CD4-positive, alpha-beta T cell treated with Interferon gamma for 1 hour (primary cell): ENCODE measurements around the gene TPTE.
"Not testable (repeated sequence)": the region's sequence is repeated elsewhere in the genome, so short reads cannot be mapped to it uniquely, and the experiment has no call there.

Experiments
- DNase-seq: peaks from one replicate; pipeline ENCODE4 v3.0.0-alpha.2; 2020

The TPTE gene

DNA sequence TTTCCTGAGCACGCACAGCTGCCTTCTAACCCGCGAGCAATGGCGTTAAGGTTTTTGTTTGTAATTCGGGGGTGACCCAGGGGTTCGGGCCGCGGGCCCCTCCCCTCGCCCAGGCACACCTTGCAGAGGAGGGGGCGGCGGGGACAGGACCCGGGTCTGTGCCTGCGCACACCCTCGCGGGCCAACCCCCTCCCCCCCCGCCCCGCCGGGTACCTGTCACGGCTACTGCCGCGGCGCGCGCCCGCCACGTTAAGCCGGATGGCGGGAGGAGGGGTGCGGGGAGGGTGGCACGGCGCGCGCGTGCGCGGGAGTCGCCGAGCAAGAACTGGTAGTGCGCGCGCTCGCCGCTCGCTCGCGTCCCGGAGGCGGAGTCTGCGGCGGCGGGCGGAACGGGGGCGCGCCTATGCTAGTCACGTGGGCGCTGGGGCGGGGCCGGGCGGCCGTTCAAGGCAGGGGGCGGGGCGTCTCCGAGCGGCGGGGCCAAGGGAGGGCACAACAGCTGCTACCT, at the start of gene TPTE:
Gene TPTE, plus strand, starts transcription at position 493 of the 508 bp plus-strand sequence. CDS start 17,141 bp downstream, outside the sequence.
- DNase-seq = no peak

DNA sequence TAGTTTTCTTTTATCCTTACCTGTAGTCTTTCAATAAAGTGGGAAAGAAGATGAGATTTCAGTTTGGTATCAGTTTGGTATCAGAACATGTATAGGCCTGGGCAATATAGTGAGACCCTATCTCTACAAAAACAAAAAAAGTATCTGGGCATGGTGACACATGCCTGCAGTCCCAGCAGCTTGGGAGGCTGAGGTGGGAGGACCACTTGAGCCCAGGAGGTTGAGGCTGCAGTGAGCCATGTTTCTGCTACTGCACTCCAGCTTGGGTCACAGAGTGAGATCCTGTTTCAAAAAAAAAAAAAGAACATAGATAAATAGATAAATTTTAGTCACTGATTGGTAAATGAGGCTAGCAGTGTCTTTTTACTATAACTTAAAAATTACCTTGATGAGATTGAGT, 49.4 kb upstream of the TPTE start:
- not testable (repeated sequence) for DNase-seq

DNA sequence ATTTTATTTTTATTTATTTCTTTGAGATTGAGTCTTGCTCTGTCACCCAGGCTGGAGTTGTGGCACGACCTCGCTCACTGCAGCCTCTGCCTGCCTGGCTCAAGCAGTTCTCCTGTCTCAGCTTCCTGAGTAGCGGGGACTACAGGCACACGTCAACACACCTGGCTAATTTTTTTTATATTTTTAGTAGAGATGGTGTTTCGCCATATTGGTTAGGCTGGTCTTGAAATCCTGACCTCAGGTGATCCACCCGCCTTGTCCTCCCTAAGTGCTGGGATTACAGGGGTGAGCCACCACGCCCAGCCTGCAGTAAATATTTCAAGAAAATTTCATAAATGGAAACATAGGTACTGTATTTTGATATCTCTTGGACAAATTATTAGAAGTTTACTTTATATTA, 43.6 kb upstream of the TPTE start:
- not testable (repeated sequence) for DNase-seq

DNA sequence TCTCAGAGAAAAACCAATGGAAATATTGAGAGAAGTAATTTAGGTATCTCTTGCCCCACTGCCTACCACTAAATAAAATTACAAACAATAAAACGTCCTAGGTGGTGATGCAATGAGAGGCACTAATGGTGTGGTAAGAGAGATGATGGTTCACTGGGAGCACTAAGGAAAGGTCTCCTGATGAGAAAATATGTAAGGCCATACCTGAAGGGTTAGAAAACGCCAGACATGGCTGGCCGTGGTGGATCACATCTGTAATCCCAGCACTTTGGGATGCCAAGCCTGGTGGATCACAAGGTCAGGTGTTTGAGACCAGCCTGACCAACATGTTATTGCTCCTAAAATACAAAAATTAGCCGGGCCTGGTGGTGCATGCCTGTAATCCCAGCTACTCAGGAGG, 41.5 kb upstream of the TPTE start:
- DNase-seq = not testable (repeated sequence)

DNA sequence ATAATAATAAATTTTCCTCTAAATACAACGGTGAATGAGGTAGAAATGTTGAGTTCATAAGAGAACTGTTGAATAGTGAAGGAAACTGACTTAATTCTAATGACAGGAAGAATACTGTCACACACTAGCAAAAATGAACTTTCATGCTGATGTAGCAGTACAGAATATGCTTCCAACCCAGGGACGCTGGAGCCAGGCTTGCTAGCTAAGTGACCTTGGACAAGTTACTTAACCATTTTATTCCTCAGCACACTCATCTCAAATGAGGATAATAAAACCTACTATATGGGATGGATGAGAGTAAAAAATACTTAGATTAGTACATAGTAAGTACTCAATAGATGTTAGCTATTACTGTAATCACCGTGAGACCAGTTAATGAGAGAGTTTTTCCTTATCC, 36.5 kb upstream of the TPTE start:
- DNase-seq = not testable (repeated sequence)

DNA sequence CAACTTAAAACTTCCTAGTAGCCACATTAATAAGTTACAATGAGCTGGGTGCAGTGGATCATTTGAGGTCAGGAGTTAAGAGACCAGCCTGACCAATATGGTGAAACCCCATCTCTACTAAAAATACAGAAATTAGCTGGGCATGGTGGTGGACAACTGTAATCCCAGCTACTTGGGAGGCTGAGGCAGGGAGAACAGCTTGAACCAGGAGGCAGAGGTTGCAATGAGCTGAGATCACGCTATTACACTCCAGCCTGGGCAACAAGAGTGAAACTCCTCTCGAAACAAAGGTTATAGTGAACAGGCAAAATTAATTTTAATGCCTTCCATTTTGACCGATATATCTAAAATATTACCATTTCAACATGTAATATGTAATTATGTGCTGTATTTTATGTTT, 30.9 kb upstream of the TPTE start:
- DNase-seq = not testable (repeated sequence)

DNA sequence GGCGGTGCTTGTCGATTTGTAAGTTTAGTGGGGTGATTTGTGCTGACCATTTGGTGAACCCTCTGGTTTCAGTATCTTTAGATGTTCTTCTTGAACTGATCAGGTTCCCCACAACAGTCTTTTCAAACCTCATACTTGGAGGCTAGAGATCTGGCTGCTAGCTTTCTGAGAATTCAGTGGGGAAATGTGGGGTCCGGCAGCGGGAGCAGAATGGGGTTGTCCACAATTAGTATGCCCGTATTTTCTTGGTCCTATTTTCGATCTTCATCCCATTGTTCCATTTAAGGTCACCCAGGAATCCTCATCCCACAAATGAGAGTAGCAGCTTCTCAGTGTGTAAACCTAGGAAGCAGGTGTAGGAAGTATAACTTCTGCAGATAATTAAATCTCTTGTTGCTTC, 10.3 kb upstream of the TPTE start:
- DNase-seq = no peak

DNA sequence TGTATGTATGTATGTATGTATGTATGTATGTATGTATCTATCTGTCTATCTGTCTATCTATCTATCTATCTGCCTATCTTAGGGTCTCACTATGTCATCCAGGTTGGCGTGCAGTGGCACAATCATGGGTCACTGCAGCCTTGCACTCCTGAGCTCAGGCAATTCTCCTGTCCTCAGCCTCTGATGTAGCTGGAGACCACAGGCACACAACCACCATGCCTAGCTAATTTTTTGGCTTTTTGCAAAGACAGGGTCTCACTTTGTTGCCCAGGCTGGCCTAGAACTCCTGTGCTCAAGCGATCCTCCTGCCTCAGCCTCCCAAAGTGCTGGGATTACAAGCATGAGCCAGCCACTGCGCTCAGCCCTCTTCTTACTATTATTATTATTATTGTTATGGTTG, 4.5 kb upstream of the TPTE start:
- not testable (repeated sequence) for DNase-seq

DNA sequence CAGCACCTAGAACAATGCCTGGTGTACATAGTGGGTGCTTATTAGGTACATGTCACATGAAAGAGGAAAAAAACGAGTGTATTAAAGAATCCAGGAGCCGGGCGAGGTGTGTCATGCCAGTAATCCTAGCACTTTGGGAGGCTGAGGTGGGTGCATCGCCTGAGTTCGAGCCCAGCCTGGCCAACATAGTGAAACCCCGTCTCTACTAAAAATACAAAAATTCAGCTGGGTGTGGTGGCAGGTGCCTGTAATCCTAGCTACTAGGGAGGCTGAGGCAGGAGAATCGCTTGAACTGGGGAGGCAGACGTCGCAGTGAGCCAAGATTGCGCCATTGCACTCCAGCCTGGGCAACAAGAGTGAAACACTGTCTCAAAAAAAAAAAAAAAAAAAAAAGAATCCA, 3.5 kb upstream of the TPTE start:
- DNase-seq = not testable (repeated sequence)

DNA sequence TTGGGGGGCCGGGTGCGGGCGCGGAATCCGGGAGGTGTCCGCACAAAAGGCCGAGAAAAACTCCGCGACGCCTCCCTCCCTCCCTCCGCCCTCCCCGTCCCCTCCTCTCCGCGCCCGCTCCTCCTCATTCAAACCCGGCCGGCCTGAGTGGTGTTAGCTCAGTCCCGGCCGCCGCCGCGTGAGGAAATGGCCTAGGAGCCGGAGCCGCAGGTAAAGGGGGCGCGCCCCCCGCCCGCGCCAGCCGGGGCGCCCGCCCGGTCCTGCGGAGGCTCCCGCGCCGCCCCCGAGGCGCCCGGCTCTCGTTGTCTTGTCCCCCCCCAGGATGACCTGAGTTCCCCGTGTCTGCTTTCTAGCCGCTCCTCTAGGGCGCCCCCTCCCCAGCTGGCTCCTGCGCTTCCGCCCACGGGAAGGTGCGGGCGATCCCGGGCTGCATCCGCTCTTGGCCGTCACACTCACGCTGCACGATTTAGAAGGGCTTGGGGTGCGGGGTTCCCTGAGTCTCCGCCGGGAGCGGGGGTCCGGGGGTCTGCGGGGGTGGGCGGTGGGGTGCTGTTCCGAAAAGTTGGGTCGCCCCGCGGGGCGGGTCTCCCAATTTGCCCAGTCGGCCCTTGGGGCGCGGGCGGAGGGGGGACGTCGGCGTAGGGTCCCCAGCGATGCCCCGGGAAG, 585 bp downstream of the TPTE start:
- not testable (repeated sequence) for DNase-seq

DNA sequence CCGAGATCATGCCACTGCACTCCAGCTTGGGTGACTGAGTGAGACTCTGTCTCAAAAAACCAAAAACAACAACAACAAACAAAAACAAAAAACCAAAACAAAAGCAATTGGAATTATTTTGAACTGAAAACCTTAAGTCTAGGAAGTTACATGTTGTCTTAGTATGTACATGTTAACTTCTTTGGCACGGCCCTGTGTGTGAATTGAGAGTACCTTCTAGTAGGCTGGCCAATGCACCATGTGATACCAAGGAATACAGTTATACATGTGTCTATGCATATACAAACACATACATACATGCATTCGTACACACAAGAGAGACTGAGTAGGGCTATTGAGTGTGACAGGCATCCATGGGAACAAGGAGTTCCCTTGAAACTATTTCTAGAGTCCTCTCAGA, 18.6 kb downstream of the TPTE start:
- no peak for DNase-seq

DNA sequence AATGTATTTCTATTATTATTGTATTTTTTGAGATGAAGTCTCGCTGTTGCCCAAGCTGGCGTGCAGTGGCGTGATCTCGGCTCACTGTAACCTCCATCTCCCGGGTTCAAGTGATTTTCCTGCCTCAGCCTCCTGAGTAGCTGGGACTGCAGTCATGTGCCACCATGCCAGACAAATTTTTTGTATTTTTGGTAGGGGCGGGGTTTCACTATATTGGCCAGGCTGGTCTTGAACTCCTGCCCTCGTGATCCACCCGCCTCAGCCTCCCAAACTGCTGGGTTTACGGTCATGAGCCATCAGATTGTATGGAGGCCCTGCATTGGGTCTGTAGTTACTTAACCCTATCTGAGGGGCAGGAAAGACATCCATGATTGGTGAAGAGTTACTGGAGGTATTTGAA, 23.0 kb downstream of the TPTE start:
- not testable (repeated sequence) for DNase-seq

DNA sequence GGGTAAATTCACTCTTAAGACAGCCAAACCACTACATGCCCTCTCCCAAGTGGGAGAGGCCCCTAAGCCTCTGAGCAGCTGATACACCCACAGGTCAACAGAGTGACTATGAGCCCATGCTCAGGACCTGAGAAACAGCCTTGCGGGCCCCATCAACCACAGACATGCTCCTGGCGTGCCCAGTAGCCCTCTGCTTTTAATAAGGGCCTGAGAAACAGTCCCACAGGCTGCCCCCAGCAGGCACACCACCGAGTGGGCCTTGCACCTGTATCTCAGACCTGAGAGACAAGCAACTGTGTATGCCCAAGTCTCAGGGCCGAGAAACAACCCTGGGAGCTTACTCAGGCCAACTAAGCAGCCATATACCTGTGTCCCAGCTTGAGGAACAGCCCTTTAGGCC, 26.5 kb downstream of the TPTE start:
- not testable (repeated sequence) for DNase-seq

DNA sequence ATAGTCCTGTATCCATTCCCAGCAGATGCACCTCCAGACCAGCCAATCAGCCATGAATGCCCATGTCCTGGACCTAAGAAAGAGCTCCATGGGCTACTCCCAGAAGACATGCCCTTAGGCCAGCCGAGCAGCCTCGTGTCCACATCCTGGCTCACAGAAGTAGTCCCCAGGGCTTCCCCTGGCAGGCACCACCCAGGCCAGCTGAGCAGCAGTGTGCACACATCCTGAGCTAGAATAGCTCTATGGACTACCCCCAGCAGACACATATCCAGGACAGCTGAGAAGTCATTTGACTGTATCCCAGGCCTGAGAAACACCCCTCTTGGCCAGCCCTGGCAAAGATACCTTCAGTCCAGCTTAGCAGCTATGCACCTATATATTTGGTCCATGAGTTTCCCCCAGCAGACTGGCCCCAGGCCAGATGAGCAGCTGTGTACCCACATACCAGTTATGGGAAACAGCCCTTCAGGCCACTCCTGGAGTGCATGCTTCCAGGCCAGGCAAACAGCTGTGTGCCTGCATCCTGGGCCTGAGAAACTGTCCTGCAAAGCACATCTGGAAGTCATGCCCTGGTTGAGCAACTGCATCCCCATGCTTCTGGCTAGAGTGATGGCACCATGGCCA, 27.1 kb downstream of the TPTE start:
- DNase-seq = not testable (repeated sequence)

DNA sequence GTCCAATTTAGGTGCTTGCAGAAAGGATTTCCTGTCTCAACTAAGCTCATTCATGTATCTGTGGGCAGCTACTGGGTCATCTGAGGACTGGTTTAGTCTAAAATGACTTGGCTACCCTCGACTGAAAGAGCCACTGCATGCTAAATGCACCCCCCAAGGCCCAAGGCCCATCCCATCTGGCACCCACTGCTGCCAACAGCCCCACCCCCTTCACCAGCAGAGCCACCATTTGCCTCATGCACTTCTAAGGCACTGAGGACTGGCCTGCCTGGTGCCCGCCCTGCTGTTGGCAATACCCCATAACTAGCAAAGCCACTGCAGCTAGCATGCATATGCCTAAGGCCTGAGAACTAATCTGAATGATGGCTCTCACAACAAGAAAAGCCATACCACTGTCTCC, 49.4 kb downstream of the TPTE start:
- not testable (repeated sequence) for DNase-seq

DNA sequence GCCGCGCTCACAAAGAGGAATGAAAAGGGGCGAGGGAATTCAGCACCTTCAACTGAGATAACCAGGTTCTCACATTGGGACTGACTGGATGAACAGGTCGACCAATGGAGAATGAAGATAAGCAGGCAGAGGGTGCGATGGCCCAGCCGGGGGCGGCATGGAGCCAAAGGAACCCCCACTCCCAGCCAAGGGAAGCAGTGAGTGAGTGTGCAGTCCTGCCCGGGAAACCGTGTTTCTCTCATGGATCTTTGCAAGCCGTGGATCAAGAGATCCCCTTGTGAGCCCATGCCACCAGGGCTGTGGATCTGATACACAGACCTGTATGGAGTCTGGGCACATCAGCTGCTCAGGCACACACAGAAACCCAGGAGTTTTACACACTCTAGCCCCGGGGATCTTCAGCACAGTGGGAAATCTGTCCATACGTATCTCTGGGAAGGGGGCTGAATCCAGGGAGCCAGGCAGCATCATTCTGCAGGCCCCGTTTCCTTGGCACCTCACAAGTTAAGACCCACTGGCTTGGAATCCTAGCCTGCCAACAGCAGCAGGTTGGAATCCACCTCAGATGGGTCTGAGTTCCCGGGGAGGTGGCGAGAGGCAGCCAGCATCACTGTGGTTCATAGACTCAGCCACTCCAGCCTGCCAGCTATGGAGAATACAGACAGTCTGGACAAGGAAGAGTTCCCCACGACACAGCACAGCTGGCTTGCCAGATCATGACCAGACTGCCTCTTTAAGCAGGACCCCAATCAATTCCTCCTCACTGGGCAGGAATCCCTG, 53.3 kb downstream of the TPTE start:
- not testable (repeated sequence) for DNase-seq

DNA sequence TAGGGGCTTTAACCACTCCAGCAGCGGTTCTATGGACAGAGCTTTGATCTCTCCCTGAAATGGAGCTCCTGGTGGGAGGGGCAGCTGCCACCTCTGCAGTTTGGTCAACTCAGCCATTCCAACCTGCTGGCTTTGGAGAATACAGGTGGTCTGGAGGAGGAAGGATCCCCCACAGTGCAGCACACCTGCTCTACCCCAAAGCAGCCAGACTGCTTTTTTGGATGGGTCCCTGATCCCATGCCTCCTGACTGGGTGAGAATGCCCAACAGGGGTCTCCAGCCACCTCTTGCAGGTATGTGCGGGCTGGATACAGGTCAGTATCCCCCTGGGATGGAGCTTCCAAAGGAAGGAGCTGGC, 53.9 kb downstream of the TPTE start:
- no peak for DNase-seq

DNA sequence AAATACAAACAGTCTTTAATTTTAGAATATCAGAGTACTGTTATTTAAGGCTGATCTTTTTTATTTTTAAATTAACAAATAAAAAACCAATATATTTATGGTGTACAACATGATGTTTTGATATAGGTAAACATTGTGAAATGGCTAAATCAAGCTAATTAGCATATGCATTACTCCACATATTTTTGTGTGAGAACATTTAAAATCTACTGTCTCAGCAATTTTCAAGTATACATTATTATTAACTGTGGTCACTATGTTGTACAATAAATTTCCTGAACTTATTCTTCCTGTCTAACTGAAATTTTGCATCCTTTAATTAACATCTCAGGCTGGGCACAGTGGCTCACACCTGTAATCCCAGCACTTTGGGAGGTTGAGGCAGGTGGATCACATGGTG, 57.5 kb downstream of the TPTE start:
- not testable (repeated sequence) for DNase-seq

DNA sequence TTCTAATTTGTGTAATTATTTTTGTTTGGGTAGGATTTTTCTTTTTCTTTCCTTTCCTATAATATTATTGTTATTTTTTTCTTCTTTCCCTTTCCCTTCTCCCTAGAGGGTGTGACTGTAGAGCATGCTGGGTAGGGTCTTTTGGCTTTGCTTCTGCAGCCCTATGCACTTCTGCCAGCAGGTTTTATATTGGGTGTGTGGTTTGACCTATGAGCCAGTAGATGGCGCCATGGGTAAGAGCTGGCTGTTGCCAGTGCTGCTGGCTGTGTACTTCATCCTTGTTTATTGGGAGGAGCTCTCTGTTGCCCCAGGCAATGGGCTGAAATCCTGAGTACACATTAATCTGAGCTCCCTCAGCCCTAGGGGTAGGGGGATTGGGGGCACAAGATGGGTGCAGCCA, 67.7 kb downstream of the TPTE start:
- DNase-seq = not testable (repeated sequence)

DNA sequence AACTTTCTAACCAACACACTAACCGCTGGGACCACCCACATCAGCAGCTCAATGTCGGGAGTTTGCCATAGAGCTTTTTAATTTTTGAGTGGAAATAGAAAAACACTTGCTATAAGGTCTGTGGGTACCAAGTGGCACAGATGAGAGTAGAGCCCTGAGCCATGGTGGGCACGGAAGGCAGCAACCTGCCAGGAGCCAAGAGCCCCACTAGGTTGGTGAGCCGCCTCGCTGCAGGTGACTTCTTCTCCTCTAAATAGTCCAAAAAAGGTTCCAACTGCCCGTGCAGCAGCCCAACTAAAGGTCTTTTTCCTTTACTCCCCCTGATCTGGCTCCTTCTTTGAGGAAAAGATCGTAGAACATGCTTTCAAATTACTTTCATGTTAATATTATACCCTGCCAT, 85.7 kb downstream of the TPTE start:
- not testable (repeated sequence) for DNase-seq

DNA sequence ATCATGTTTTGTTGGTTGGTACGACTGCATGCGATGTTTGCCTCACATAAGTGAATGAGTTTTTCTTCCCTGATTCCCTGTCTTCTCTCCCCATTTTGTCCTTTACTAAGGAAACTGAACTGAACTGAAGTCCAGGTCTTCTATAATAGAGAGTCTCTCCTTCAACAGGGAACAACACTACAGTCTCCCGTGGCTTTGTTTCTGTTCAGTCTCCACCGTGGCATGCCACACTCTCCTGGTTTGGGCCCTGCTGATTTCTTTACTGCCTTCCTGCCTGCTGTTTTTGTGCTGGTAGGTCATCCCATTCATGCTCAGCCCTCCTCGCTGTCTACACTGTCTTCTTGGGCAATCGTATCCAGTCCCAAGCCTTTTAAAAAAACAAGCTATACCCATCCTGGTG, 92.9 kb downstream of the TPTE start:
- not testable (repeated sequence) for DNase-seq

DNA sequence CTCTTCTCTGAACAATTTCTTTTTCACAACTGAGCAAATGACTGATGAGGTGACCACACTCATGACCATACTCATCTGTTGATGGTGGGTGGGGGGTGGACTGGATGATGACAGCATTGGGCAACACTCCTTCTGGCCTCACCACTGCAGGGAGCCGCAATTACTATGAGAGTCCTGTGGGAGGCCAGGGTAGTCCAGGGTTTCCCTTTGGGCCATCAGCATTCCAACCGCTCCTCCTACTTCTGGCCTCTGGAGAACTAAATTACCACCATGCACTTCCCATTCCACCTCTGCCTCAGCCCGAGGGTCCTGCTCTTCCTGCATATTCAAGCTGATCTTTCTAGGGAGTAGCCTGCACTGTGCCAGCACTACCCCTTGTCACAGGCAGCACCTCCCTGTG, 94.7 kb downstream of the TPTE start:
- not testable (repeated sequence) for DNase-seq

DNA sequence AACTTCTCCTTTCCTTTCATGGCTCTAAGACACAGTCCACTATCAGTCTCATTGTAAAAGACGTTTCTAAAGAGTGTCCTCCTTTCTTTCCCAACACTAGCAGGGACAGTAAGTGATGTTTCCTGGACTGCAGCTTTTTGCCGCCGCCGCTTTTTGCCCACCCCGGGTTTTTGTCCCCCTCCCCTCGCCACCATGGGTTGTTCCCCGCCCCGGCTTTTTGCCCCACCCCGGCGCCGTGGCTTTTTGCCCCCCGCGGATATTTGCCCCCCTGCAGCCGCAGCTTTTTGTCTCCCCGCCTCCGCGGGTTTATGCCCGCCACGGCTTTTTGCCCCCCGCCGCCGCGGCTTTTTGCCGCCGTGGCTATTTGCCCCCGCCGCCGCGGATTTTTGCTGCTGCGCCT, 95.2 kb downstream of the TPTE start:
- DNase-seq = no peak
